ENCODE measurements around the gene VSIR.

Gene VSIR

DNA sequence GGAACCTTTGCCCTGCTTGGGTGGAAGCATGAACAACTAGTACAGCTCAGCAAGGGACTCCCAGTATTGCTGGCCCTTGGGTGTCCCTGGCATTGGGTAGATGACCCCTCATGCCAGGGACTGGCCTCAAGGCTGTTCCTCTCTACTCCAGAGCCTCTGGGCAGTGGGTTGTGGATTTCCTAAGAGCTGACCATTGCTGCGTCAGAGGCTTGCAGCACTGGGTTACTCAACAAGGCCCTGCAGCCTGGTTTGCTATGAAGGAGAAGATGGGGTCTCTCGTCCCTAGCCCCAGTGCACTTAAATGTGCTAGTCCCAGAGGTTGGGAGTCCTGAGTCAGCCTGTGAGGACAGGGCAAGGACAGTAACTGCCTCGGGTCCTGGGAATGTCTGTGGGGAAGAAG, 2.5 kb downstream of the VSIR start:
- peak; percentile 61 for DNase-seq (ENCODE audit: low read depth)
- TF ChIP-seq MAX (IDR thresholded peaks at IDR 0.05; ENCODE audit: low read depth, low read length) (no peak), MYC (IDR thresholded peaks at IDR 0.05; ENCODE audit: low read depth, low read length) (no peak), POLR2A (IDR thresholded peaks at IDR 0.05; ENCODE audit: extremely low read depth, insufficient read length) (no peak)
- TF ChIP-seq, protein P1, sequence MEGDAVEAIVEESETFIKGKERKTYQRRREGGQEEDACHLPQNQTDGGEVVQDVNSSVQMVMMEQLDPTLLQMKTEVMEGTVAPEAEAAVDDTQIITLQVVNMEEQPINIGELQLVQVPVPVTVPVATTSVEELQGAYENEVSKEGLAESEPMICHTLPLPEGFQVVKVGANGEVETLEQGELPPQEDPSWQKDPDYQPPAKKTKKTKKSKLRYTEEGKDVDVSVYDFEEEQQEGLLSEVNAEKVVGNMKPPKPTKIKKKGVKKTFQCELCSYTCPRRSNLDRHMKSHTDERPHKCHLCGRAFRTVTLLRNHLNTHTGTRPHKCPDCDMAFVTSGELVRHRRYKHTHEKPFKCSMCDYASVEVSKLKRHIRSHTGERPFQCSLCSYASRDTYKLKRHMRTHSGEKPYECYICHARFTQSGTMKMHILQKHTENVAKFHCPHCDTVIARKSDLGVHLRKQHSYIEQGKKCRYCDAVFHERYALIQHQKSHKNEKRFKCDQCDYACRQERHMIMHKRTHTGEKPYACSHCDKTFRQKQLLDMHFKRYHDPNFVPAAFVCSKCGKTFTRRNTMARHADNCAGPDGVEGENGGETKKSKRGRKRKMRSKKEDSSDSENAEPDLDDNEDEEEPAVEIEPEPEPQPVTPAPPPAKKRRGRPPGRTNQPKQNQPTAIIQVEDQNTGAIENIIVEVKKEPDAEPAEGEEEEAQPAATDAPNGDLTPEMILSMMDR (IDR thresholded peaks at IDR 0.05; ENCODE audit: low read depth, low read length), result no peak
- H3K4me3 ChIP-seq (ENCODE audit: low read depth, low read length), result peak overlapping the region; percentile 62

DNA sequence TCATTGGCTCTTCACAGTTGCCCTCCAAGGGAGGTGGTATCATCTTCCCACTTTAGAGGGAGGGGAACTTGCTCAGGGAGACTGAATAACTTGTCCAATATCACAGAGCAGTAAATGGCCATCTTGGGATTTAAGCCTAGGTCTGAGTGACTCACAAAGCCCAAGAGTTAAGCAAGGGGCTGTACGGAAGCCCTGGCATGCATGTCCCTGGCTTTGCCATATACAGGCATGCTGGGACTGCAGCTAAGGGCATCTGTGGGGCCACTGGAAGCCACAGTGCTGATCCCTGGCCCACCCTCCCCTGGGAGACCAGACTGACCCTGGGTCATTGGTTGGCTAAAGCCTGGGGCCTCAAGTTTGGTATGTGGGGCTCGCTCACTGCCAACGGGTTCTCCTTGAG, 3.1 kb downstream of the VSIR start:
- DNase-seq (ENCODE audit: low read depth), result peak; percentile 87
- H3K4me3 ChIP-seq (ENCODE audit: low read depth, low read length), result peak overlapping the region; percentile 62
- TF ChIP-seq, protein P1 (IDR thresholded peaks at IDR 0.05; ENCODE audit: low read depth, low read length), result no peak
- TF ChIP-seq MYC (IDR thresholded peaks at IDR 0.05; ENCODE audit: low read depth, low read length), result no peak
- TF ChIP-seq MAX (IDR thresholded peaks at IDR 0.05; ENCODE audit: low read depth, low read length), result no peak
- TF ChIP-seq POLR2A (IDR thresholded peaks at IDR 0.05; ENCODE audit: extremely low read depth, insufficient read length), result no peak

GRCh38 chr10:71769279-71769823, 4.0 kb downstream of the VSIR start:
- peak; percentile 65 for DNase-seq (ENCODE audit: low read depth)
- peak overlapping the region; percentile 19 for H3K4me3 ChIP-seq (ENCODE audit: low read depth, low read length)
- TF ChIP-seq, protein P1 (IDR thresholded peaks at IDR 0.05; ENCODE audit: low read depth, low read length), result no peak
- TF ChIP-seq POLR2A (IDR thresholded peaks at IDR 0.05; ENCODE audit: extremely low read depth, insufficient read length) (no peak), MAX (IDR thresholded peaks at IDR 0.05; ENCODE audit: low read depth, low read length) (no peak), MYC (IDR thresholded peaks at IDR 0.05; ENCODE audit: low read depth, low read length) (no peak)

GRCh38 chr10:71767420-71768035, 5.8 kb downstream of the VSIR start:
- no peak for TF ChIP-seq MYC (IDR thresholded peaks at IDR 0.05; ENCODE audit: low read depth, low read length)
- TF ChIP-seq MAX (IDR thresholded peaks at IDR 0.05; ENCODE audit: low read depth, low read length), result no peak
- no peak for DNase-seq (ENCODE audit: low read depth)
- no peak overlapping the region for H3K4me3 ChIP-seq (ENCODE audit: low read depth, low read length)

DNA sequence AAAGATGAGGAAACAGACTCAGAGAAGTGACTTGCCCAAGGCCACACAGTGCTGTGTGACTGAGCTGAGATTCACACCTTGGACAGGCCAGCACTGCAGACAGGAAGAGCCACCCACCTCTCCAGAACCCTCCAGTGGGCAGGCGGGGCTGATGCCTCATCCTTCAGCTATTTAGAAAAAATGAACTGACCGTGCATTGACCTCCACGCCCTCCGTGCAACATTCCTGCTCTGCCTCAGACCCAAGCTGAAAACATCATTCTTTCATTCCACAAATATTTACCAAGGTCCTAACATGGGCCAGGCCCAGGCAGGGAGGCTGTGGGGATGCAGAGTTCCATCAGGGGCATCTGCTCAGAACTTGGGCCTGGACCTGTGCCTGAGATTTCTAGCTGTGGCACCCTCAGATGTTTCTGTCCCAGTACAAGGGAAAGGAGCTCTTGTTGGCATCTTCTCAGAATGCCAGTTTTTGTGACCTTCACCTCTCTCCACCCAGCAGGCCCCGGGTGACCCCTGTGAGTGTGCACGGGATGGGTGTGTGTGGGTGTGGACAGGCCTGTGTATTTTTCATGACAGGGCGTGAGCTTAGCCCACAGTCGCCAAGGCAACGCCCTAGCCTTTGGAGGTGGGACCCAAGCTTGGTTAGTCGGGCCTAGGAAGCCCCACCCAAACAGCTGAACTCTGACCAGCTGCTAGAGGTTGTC, 6.5 kb downstream of the VSIR start:
- TF ChIP-seq POLR2A (IDR thresholded peaks at IDR 0.05; ENCODE audit: extremely low read depth, insufficient read length) (no peak), MYC (IDR thresholded peaks at IDR 0.05; ENCODE audit: low read depth, low read length) (no peak), MAX (IDR thresholded peaks at IDR 0.05; ENCODE audit: low read depth, low read length) (no peak)
- TF ChIP-seq, protein P1 (IDR thresholded peaks at IDR 0.05; ENCODE audit: low read depth, low read length), result no peak
- no peak overlapping the region for H3K4me3 ChIP-seq (ENCODE audit: low read depth, low read length)
- DNase-seq (ENCODE audit: low read depth), result peak; percentile 33
